ENCODE results near the gene ISCU.

DNA sequence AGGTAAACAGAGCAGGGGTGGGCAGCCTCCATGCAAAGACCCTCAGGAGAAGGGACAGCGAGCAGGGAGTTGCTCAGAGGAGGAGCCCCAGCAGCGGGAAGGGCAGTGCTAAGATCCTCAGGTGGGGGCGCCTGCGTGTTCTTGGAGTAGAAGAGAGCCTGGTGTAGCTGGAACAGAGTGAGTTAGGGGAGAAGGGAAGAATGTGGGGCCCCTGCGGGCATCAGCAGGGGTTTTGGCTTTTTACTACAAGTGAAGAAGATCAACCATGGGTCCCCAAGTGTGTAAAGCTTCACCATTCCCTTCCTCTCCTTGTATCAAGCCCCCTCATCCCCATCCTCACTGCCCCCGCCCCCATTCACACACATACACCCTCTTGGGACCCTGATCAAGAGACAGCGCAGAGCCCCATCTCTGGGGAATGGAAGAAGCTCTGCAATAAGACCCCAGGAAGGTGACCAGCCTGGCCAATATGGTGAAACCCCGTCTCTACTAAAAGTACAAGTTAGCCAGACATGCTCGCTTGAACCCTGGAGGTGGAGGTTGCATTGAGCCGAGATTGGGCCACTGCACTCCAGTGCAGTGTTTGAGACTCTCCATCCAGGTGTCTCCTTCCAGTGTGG, 45.7 kb downstream of the ISCU start:
- TF ChIP-seq POLR2A (IDR thresholded peaks at IDR 0.05; ENCODE audit: low read length) (no peak), GATA1 (IDR thresholded peaks at IDR 0.05; ENCODE audit: low read depth, low read length) (no peak)

All from erythroblast (primary cell).